HCT116 (cell line): ENCODE measurements around the gene ADGRB3.

Experiments used
- EZH2phosphoT487 ChIP-seq: fragments of 200-600 bp; IDR thresholded peaks from 2 replicates; pipeline ENCODE4 v1.6.1; 2018; ENCODE audit warnings: antibody characterized with exemption, borderline replicate concordance
- POLR2A ChIP-seq: IDR thresholded peaks from 2 replicates; pipeline ENCODE4 v1.7.0; 2011; ENCODE audit warnings: borderline replicate concordance; ENCODE audit not compliant: insufficient read depth, insufficient read length; ENCODE audit errors: extremely low read depth
- TF ChIP-seq, protein P1 (sequence below): IDR thresholded peaks from 2 replicates; pipeline ENCODE4 v1.6.1; 2012
- TF ChIP-seq, protein P2 (sequence below), 3 experiments: fragments of 200-600 bp in 1 of 3; sonication (generic) in 1 of 3; IDR thresholded peaks in 2 of 3; conservative IDR thresholded peaks in 1 of 3; 2 replicates each; pipeline ENCODE4 v1.5.1; 2012 to 2017; ENCODE audit warnings: low read depth in 2 of 3, low read length in 2 of 3, antibody characterized with exemption in 1 of 3, borderline replicate concordance in 1 of 3, control low read depth in 1 of 3, mild to moderate bottlenecking in 1 of 3, mixed read lengths in 1 of 3, mixed run types in 1 of 3, moderate library complexity in 1 of 3; ENCODE audit not compliant: insufficient read depth in 1 of 3

DNA sequence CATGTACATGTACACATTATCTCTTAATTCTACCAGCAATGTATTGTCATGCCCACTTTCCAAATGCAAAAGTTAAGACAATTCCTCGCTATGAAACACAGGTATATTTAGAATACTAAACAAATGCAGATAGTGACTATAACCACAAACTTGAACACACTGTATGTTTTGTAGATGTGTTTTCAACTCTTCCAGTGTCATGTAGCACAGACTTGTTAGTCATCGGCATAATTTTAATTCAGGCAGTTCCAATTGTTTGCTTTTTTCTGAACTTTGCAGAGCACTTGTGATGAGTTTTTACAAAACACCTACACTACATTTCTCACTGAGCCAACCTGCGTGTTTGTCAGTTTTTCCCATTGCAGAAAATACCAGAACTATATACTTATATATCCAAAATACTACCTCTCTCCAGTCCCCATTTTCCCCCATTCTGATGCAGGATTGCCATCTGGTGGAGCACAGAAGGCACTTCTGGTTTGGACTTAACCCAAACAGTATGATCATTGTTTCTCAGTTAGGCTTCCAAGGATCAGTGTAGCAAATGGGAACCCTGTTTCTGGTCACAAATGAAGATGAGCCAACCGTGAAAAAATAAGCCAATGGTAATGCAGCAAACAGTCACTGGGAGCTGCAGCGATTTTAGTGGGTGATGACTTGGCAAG, 143.4 kb downstream of the ADGRB3 start:
- TF ChIP-seq POLR2A (no peak), EZH2phosphoT487 (no peak)
- TF ChIP-seq, protein P1, sequence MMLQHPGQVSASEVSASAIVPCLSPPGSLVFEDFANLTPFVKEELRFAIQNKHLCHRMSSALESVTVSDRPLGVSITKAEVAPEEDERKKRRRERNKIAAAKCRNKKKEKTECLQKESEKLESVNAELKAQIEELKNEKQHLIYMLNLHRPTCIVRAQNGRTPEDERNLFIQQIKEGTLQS: no peak
- TF ChIP-seq, protein P2, sequence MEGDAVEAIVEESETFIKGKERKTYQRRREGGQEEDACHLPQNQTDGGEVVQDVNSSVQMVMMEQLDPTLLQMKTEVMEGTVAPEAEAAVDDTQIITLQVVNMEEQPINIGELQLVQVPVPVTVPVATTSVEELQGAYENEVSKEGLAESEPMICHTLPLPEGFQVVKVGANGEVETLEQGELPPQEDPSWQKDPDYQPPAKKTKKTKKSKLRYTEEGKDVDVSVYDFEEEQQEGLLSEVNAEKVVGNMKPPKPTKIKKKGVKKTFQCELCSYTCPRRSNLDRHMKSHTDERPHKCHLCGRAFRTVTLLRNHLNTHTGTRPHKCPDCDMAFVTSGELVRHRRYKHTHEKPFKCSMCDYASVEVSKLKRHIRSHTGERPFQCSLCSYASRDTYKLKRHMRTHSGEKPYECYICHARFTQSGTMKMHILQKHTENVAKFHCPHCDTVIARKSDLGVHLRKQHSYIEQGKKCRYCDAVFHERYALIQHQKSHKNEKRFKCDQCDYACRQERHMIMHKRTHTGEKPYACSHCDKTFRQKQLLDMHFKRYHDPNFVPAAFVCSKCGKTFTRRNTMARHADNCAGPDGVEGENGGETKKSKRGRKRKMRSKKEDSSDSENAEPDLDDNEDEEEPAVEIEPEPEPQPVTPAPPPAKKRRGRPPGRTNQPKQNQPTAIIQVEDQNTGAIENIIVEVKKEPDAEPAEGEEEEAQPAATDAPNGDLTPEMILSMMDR (IDR thresholded peaks at IDR 0.05 in 2 of 3, conservative IDR thresholded peaks at IDR 0.05 in 1 of 3; ENCODE audit: borderline replicate concordance in 1 of 3, insufficient read depth in 1 of 3, low read depth in 2 of 3, low read length in 2 of 3): no peak
